Uterus (tissue), 4 donors: ENCODE measurements around the gene KDM6B. TPM values are rescaled to one million over a fixed set of nuclear protein-coding genes. Genes with fewer than 3 reads are reported as not detected.

Experiments
- DNase-seq, 2 donors: peaks; one replicate each; pipeline ENCODE4 v3.0.0-alpha.2; 2019 to 2020
- H3K27ac ChIP-seq, 2 donors: fragments of 200-600 bp; sonication (generic); 1 replicate in 1 of 2; 2 replicates in 1 of 2; pipeline ENCODE4 v1.5.1; 2016 to 2018
- H3K27me3 ChIP-seq, 2 donors: fragments of 200-600 bp; sonication (generic); one replicate each; pipeline ENCODE4 v1.5.1; 2018 to 2019; ENCODE audit warnings: control low read depth in 1 of 2
- H3K36me3 ChIP-seq, 2 donors: fragments of 200-600 bp; sonication (generic); one replicate each; pipeline ENCODE4 v1.5.1; 2019; ENCODE audit warnings: control low read depth in 1 of 2
- H3K4me1 ChIP-seq, 2 donors: fragments of 200-600 bp; sonication (generic); one replicate each; pipeline ENCODE4 v1.5.1; 2018 to 2019; ENCODE audit warnings: control low read depth in 1 of 2
- H3K4me3 ChIP-seq, 2 donors: fragments of 200-600 bp; sonication (generic); 1 replicate in 1 of 2; 2 replicates in 1 of 2; pipeline ENCODE4 v1.5.1; 2018 to 2019; ENCODE audit warnings: mild to moderate bottlenecking in 1 of 2
- H3K9me3 ChIP-seq, 2 donors: fragments of 200-600 bp; sonication (generic); one replicate each; pipeline ENCODE4 v1.5.1; 2019; ENCODE audit warnings: control low read depth in 1 of 2
- POLR2A ChIP-seq, 2 donors: fragments of 450-650 bp; IDR thresholded peaks; one replicate each; pipeline ENCODE4 v1.6.1; 2016; ENCODE audit warnings: antibody characterized with exemption in 2 of 2, mild to moderate bottlenecking in 1 of 2, moderate library complexity in 1 of 2
- intact Hi-C: fragments of 100-400 bp; cut with DNase I; formaldehyde crosslinking; loops from one replicate; pipeline ENCODE4 v1.15.1; 2023; ENCODE audit warnings: low total_unique reads
- total RNA-seq, 4 donors: library from RNA; depleted of rRNA in 3 of 4; stranded (reverse); fragments of >200 nt in 3 of 4; gene quantifications; one replicate each; pipeline versions ENCODE4 v1.1.0 to v1.2.4, GENCODE V29; 2014 to 2023
- TF ChIP-seq, protein P1 (sequence below), 4 experiments: fragments of 200-600 bp in 2 of 4; fragments of 450-650 bp in 2 of 4; sonication (generic) in 2 of 4; IDR thresholded peaks; one replicate each; pipeline ENCODE4 v1.5.1; 2016 to 2019; ENCODE audit warnings: antibody characterized with exemption in 4 of 4, mild to moderate bottlenecking in 2 of 4, moderate library complexity in 1 of 4
- donor health status: DM: yes; HTN: yes; CAD: no.

KDM6B gene
- total RNA-seq, 4 donors from 2014 or later, result 2.6 to 47.9 (median 4.4) TPM

- H3K4me3 ChIP-seq, result no peak overlapping the region
- TF ChIP-seq, protein P1, sequence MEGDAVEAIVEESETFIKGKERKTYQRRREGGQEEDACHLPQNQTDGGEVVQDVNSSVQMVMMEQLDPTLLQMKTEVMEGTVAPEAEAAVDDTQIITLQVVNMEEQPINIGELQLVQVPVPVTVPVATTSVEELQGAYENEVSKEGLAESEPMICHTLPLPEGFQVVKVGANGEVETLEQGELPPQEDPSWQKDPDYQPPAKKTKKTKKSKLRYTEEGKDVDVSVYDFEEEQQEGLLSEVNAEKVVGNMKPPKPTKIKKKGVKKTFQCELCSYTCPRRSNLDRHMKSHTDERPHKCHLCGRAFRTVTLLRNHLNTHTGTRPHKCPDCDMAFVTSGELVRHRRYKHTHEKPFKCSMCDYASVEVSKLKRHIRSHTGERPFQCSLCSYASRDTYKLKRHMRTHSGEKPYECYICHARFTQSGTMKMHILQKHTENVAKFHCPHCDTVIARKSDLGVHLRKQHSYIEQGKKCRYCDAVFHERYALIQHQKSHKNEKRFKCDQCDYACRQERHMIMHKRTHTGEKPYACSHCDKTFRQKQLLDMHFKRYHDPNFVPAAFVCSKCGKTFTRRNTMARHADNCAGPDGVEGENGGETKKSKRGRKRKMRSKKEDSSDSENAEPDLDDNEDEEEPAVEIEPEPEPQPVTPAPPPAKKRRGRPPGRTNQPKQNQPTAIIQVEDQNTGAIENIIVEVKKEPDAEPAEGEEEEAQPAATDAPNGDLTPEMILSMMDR (IDR thresholded peaks at IDR 0.05), result no peak
- no peak for TF ChIP-seq POLR2A (IDR thresholded peaks at IDR 0.05)
- intact Hi-C loops, result loop anchor here (10.0 kb wide), 1 partner anchor 117 kb away; no protein-coding TSS in a partner anchor
- H3K36me3 ChIP-seq, result no peaks in the 10 kb centered on the region
- H3K9me3 ChIP-seq, result no peaks in the 10 kb centered on the region
- no peak for DNase-seq
- no peaks in the 10 kb centered on the region for H3K4me1 ChIP-seq
- no peaks in the 10 kb centered on the region for H3K27me3 ChIP-seq
- no peak overlapping the region for H3K27ac ChIP-seq
Measured at GRCh38 chr17:7867881-7868329, 33.9 kb downstream of the KDM6B start.

GRCh38 chr17:7873051-7873450, 39.0 kb downstream of the KDM6B start:
- H3K36me3 ChIP-seq, result no peaks in the 10 kb centered on the region
- no peaks in the 10 kb centered on the region for H3K4me1 ChIP-seq
- DNase-seq, result no peak
- H3K4me3 ChIP-seq, result no peak overlapping the region
- intact Hi-C loops, result no loop called here
- no peak for TF ChIP-seq POLR2A (IDR thresholded peaks at IDR 0.05)
- TF ChIP-seq, protein P1 (IDR thresholded peaks at IDR 0.05), result no peak
- H3K9me3 ChIP-seq, result no peaks in the 10 kb centered on the region
- H3K27me3 ChIP-seq, result no peaks in the 10 kb centered on the region
- no peak overlapping the region for H3K27ac ChIP-seq

DNA sequence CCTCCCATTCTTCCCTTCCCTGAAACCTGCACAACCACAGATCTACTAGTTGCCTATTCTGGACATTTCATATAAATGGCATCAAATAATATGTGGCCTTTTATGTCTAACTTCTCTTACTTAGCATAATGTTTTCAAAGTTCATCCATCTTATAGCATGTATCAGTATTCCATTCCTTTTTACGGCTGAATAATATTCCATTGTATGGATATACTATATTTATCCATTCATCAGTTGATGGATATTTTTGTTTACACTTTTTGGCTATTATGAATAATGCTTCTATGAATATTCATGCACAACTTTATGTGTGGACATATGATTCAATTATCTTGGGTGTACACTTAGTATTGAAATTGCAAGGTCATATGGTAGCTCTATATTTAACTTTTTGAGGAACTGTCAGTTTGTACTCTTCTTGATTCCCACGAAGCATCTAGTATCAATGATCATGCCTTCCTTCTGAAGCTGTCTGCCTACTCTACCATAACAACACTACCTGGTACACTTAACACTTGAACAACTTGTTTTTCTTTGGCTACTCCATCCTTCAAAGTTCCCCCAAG, 41.9 kb downstream of the KDM6B start:
- no peak for DNase-seq
- intact Hi-C loops, result no loop called here
- no peak for TF ChIP-seq POLR2A (IDR thresholded peaks at IDR 0.05)
- TF ChIP-seq, protein P1 (IDR thresholded peaks at IDR 0.05), result no peak
- no peak overlapping the region for H3K27ac ChIP-seq
- no peaks in the 10 kb centered on the region for H3K27me3 ChIP-seq
- H3K4me1 ChIP-seq, result no peaks in the 10 kb centered on the region
- no peaks in the 10 kb centered on the region for H3K36me3 ChIP-seq
- no peak overlapping the region for H3K4me3 ChIP-seq
- no peaks in the 10 kb centered on the region for H3K9me3 ChIP-seq

GRCh38 chr17:7878234-7878633, 44.2 kb downstream of the KDM6B start:
- Histone ChIP-seq H3K27me3 (no peaks in the 10 kb centered on the region), H3K4me1 (peaks cover 0 to 4% of the 10 kb centered on the region in 2 donors), H3K9me3 (no peaks in the 10 kb centered on the region), H3K4me3 (no peak overlapping the region), H3K27ac (no peak overlapping the region), H3K36me3 (no peaks in the 10 kb centered on the region)
- intact Hi-C loops, result no loop called here
- TF ChIP-seq, protein P1 (IDR thresholded peaks at IDR 0.05), result no peak
- no peak for TF ChIP-seq POLR2A (IDR thresholded peaks at IDR 0.05)
- DNase-seq, result no peak

GRCh38 chr17:7880076-7880868, 46.3 kb downstream of the KDM6B start:
- Histone ChIP-seq H3K27ac (no peak overlapping the region), H3K36me3 (no peaks in the 10 kb centered on the region), H3K27me3 (no peaks in the 10 kb centered on the region), H3K4me1 (peaks cover 0 to 4% of the 10 kb centered on the region in 2 donors), H3K4me3 (no peak overlapping the region), H3K9me3 (no peaks in the 10 kb centered on the region)
- intact Hi-C loops, result no loop called here
- DNase-seq, result no peak
- TF ChIP-seq, protein P1 (IDR thresholded peaks at IDR 0.05), result no peak
- TF ChIP-seq POLR2A (IDR thresholded peaks at IDR 0.05), result no peak
